Dermis microvascular lymphatic vessel endothelial cell (primary cell): ENCODE measurements around the gene LRIG2. TPM values are rescaled to one million over a fixed set of nuclear protein-coding genes. Genes with fewer than 3 reads are reported as not detected.

Experiments
- DNase-seq, 2 donors: peaks; one replicate each; pipeline versions ENCODE4 v3.0.0 to v3.0.0-alpha.2; 2010; ENCODE audit warnings: low read depth in 2 of 2
- total RNA-seq: library from RNA; depleted of rRNA; stranded (reverse); fragments of >200 nt; gene quantifications from 2 replicates; pipeline ENCODE4 v1.2.1, GENCODE V29; 2014

The LRIG2 gene
- total RNA-seq, 1 donor from 2014 or later, result 6.4 TPM

- DNase-seq, result no peak
Measured at GRCh38 chr1:113166473-113166872, 93.5 kb downstream of the LRIG2 start.

- DNase-seq, result no peak
Measured at GRCh38 chr1:113168946-113169345, 95.9 kb downstream of the LRIG2 start.

- no peak for DNase-seq
Measured at GRCh38 chr1:113169591-113169990, 96.6 kb downstream of the LRIG2 start.

GRCh38 chr1:113170519-113170918, 97.5 kb downstream of the LRIG2 start:
- DNase-seq, result no peak

- DNase-seq, result no peak
Measured at GRCh38 chr1:113178106-113178505, 105.1 kb downstream of the LRIG2 start.

- peak in 1 of 2 donors; percentile 3 for DNase-seq
Measured at GRCh38 chr1:113178522-113178921, 105.5 kb downstream of the LRIG2 start.

Other genes with a start within 250 kb of the LRIG2 start
- 51.2 and 70.3 TPM in 2 replicates for gene SLC16A1, start 117.0 kb upstream of the LRIG2 start, total RNA-seq